Spinal cord (tissue), 10 donors: ENCODE measurements around the gene P3H1. TPM values are rescaled to one million over a fixed set of nuclear protein-coding genes. Genes with fewer than 3 reads are reported as not detected.
"Not testable (repeated sequence)": the region's sequence is repeated elsewhere in the genome, so short reads cannot be mapped to it uniquely, and the experiment has no call there.

Source experiments
- DNase-seq, 6 donors: peaks; one replicate each; pipeline versions ENCODE4 v3.0.0 to v3.0.0-alpha.2; 2013 to 2015; ENCODE audit warnings: low spot score in 6 of 6, low read depth in 4 of 6
- H3K27ac ChIP-seq: one replicate; pipeline ENCODE4 v1.5.1; 2013; ENCODE audit warnings: low read depth, low read length, control low read depth
- H3K27me3 ChIP-seq: one replicate; pipeline ENCODE4 v1.6.1; 2013; ENCODE audit warnings: low read length; ENCODE audit not compliant: control insufficient read depth, insufficient read depth
- H3K36me3 ChIP-seq: one replicate; pipeline ENCODE4 v1.6.1; 2013; ENCODE audit warnings: low read length; ENCODE audit not compliant: control insufficient read depth, insufficient read depth
- H3K4me1 ChIP-seq: one replicate; pipeline ENCODE4 v1.6.1; 2013; ENCODE audit warnings: low read length; ENCODE audit not compliant: control insufficient read depth, insufficient read depth
- H3K4me3 ChIP-seq: one replicate; pipeline ENCODE4 v1.5.1; 2013; ENCODE audit warnings: low read depth, low read length, control low read depth
- H3K9me3 ChIP-seq: one replicate; pipeline ENCODE4 v1.6.1; 2013; ENCODE audit warnings: low read length; ENCODE audit not compliant: control insufficient read depth, insufficient read depth
- WGBS: methylation state at CpG from one replicate; pipeline ENCODE4 v1.1.5; 2013; ENCODE audit warnings: missing lambda C conversion rate; ENCODE audit not compliant: insufficient coverage; 5-methylcytosine and 5-hydroxymethylcytosine counted together
- long read RNA-seq, 4 donors: transcript quantifications; one replicate each; lab custom pipeline, GENCODE V29; 2026
- polyA plus RNA-seq, 2 donors: library from polyadenylated mRNA; unstranded; fragments of 120-200 nt; gene quantifications; one replicate each; pipeline ENCODE4 v1.2.1, GENCODE V29; 2013; ENCODE audit not compliant: insufficient read length in 2 of 2
- total RNA-seq, 2 donors: library from RNA; depleted of rRNA in 1 of 2; stranded (reverse); fragments of 120-200 nt in 1 of 2; fragments of >200 nt in 1 of 2; gene quantifications; one replicate each; pipeline versions ENCODE4 v1.2.3 to v1.2.4, GENCODE V29; 2013 to 2014
- donor health status: healthy.

Gene P3H1
- 10 to 100 TPM; 34.2 to 70.0 TPM for total RNA-seq
- 10 to 100 TPM; 31.2 to 46.5 TPM for polyA plus RNA-seq
- long read RNA-seq, donor 1, transcript P3H1-202 (15 exons, 2,585 nt): major isoform, 9 of 12 reads
- long read RNA-seq, donor 1, partial matches to known transcripts: 0 of 12 reads
- long read RNA-seq, donor 1, other reads (novel, unspliced or antisense): 0 of 12 reads
- long read RNA-seq, donor 2, partial matches to known transcripts: 0 of 2 reads
- long read RNA-seq, donor 2, other reads (novel, unspliced or antisense): 0 of 2 reads
- long read RNA-seq, donor 3, partial matches to known transcripts: 0 of 5 reads
- long read RNA-seq, donor 3, other reads (novel, unspliced or antisense): 0 of 5 reads
- long read RNA-seq, donor 4, transcript P3H1-202 (15 exons, 2,585 nt): major isoform, 11 of 16 reads
- long read RNA-seq, donor 4, partial matches to known transcripts: 0 of 16 reads
- long read RNA-seq, donor 4, other reads (novel, unspliced or antisense): 0 of 16 reads

- Histone ChIP-seq H3K27me3 (no peaks in the 10 kb centered on the region), H3K4me1 (peaks cover 19% of the 10 kb centered on the region), H3K9me3 (no peaks in the 10 kb centered on the region), H3K36me3 (peaks cover 9% of the 10 kb centered on the region), H3K27ac (peak within 1 kb of the TSS; percentile 93), H3K4me3 (peak within 1 kb of the TSS; percentile 90)
- under 1% methylated on average over 80 of the region's 82 CpGs for WGBS
- DNase-seq: peak; percentile 93 to 100 (median 100)
Observed at GRCh38 chr1:42766741-42767509, at the start of gene P3H1, which contains the start of gene C1orf50. P3H1 (minus strand) TSS chr1:42767028; CDS start chr1:42766971, 57 bp downstream. C1orf50 (plus strand) TSS chr1:42767249; CDS start chr1:42767312, 63 bp downstream.

DNA sequence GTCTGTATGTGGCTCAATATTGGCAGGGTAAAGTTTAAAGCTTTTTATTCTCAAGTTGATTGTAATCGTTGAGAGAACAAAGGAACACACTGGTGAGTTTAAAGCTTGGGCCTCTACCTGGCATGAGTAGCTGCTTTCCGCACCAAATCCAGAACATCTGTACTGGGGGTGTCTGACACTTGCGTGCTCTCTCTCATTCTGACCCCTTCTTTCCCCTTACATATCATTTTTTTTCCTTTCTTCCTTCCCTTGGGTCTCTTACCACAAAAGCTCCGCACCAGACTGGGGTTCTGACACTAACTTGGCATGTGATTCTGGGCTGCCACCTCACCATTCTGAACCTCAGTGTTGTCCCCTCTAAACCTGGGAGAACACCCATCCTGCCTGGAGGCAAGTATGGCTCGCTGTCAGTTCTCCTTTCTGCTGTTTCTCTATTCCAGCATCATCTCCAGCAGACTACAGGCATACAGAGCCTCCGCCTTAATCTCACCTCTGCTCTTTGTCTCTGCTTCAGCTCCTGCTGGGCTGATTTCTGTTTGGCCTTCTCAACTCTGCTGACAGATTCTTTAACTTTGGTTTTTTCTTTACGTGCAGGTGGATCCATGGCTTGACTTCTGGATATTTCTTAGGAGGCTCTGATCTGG lies 49.2 kb upstream of the P3H1 start:
- WGBS: 22% methylated on average over 6 of the region's 7 CpGs
- peak in 4 of 6 donors; percentile 17 to 71 (median 40) for DNase-seq
- Histone ChIP-seq H3K4me1 (peaks cover 8% of the 10 kb centered on the region), H3K27ac (peak overlapping the region; percentile 98), H3K9me3 (no peaks in the 10 kb centered on the region), H3K36me3 (no peaks in the 10 kb centered on the region), H3K4me3 (peak overlapping the region; percentile 82), H3K27me3 (no peaks in the 10 kb centered on the region)

- H3K4me3 ChIP-seq, H3K27me3 ChIP-seq, H3K27ac ChIP-seq, H3K9me3 ChIP-seq, DNase-seq, H3K36me3 ChIP-seq, H3K4me1 ChIP-seq: not testable (repeated sequence)
- no CpG with 5 or more reads among the region's 3 CpGs for WGBS
Observed at GRCh38 chr1:42814815-42815214, 48.0 kb upstream of the P3H1 start.

- no peak overlapping the region for H3K27ac ChIP-seq
- H3K27me3 ChIP-seq: no peaks in the 10 kb centered on the region
- H3K9me3 ChIP-seq: no peaks in the 10 kb centered on the region
- DNase-seq: peak in 1 of 6 donors; percentile 40
- peaks cover 5% of the 10 kb centered on the region for H3K36me3 ChIP-seq
- H3K4me3 ChIP-seq: no peak overlapping the region
- H3K4me1 ChIP-seq: no peaks in the 10 kb centered on the region
Observed at GRCh38 chr1:42807056-42807668, 40.3 kb upstream of the P3H1 start.

DNA sequence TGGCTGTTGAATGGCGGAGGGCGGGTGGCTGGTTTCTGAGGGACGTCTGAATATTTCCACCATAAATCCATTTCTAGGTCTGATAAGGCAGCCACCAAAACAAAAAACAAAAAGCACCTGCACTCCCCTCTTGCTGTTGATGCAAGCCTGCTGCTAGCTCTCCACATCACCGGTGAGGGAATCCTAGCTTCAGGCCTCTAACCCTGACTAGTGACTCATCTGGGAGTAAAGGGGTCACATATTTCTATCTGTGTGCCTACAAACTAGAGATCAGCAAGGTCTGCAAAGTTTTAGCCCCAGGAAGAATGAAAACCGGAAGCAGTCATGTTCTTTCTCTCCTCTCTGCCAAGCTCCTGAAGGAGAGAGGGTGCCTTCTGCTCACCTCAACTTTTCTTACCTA lies 39.8 kb upstream of the P3H1 start:
- Histone ChIP-seq H3K27me3 (no peaks in the 10 kb centered on the region), H3K36me3 (peaks cover 5% of the 10 kb centered on the region)
- 94% methylated on average over 2 of the region's 5 CpGs for WGBS

GRCh38 chr1:42806171-42806570 lies 39.3 kb upstream of the P3H1 start:
- H3K27me3 ChIP-seq: no peaks in the 10 kb centered on the region
- H3K9me3 ChIP-seq: no peaks in the 10 kb centered on the region
- DNase-seq: peak in 1 of 6 donors; percentile 46
- no peak overlapping the region for H3K4me3 ChIP-seq
- H3K4me1 ChIP-seq: no peaks in the 10 kb centered on the region
- H3K27ac ChIP-seq: no peak overlapping the region
- H3K36me3 ChIP-seq: peaks cover 5% of the 10 kb centered on the region

More for the DNA sequence above, 39.8 kb upstream of the P3H1 start:
- Histone ChIP-seq H3K9me3 (no peaks in the 10 kb centered on the region), H3K4me1 (no peaks in the 10 kb centered on the region), H3K4me3 (no peak overlapping the region), H3K27ac (no peak overlapping the region)
- no peak for DNase-seq

DNA sequence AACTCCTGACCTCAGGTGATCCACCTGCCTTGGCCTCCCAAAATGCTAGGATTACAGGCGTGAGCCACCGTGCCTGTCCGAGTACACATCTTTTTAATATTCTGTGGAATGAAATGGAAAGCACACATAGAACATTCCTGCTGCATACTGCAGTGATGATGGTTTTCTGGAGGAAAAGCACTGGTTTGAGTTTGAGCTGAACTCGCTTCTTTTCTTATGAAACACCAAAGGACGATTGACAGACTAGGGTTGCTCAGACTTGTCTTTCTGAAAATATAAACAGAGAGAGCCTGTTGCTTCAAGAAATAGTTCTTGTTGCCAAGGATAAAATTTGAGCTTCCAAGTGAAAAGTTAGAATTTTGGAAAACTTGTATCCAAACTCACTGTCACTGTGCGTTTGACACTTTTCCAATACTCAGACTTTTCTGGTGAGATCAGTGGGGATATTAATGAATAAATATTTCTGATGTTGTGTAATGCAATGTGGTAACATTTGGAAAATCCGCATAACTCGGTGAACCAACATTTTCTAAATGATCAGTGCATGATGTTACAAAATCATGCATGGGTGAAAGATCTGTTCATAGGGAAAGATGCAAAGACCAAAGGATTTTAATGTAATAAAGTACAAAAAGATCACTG lies 35.1 kb upstream of the P3H1 start:
- no peak overlapping the region for H3K4me3 ChIP-seq
- 100% methylated on average over 2 of the region's 8 CpGs for WGBS
- H3K9me3 ChIP-seq: no peaks in the 10 kb centered on the region
- H3K27ac ChIP-seq: no peak overlapping the region
- no peaks in the 10 kb centered on the region for H3K27me3 ChIP-seq
- DNase-seq: no peak
- peaks cover 3% of the 10 kb centered on the region for H3K36me3 ChIP-seq
- no peaks in the 10 kb centered on the region for H3K4me1 ChIP-seq

DNA sequence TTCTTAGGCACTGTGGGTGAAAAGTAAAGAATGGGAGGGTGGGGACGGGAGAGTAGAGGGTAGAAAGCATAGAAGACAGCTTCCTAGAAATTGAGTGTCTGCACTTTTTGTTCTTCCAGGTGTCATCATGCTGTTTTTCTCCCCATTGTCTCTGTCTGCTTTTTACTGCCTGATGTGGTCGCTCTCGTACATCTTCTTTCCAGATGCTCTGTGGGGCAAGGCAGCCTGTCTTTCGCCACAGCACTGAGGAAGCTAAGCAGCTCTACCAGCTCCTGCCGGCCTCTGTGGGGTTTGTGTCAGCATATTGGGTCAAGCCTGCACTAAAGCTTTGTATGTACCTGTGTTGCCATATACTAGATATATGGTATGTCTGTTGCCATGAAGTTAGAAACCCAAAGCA lies 31.2 kb upstream of the P3H1 start:
- Histone ChIP-seq H3K27ac (no peak overlapping the region), H3K27me3 (no peaks in the 10 kb centered on the region), H3K4me3 (no peak overlapping the region), H3K9me3 (no peaks in the 10 kb centered on the region), H3K4me1 (no peaks in the 10 kb centered on the region), H3K36me3 (no peaks in the 10 kb centered on the region)
- 75% methylated on average over 5 of the region's 5 CpGs for WGBS
- DNase-seq: no peak

DNA sequence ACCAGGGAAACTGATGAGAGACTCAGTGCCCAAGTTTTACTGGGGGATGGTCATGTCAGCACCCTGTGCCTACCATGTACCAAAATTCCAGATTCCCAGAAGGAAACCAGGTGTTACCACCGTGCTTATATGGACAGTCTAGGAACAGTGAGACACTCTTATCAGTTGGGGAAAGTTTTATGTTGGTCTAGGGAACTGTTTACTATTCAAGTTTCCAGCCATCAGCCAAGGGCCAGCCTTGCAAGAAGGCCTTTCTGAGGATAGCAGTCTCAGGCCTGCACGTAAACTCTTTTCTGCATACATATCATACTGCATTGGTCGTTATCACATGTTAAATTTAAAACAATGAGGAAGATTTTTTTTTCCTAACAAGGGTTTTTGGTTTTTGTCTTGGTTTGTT lies 30.6 kb upstream of the P3H1 start:
- Histone ChIP-seq H3K4me3 (no peak overlapping the region), H3K36me3 (no peaks in the 10 kb centered on the region), H3K27me3 (no peaks in the 10 kb centered on the region), H3K27ac (no peak overlapping the region), H3K9me3 (no peaks in the 10 kb centered on the region), H3K4me1 (no peaks in the 10 kb centered on the region)
- DNase-seq: no peak
- WGBS: no CpG with 5 or more reads among the region's 3 CpGs
